Uterus (tissue), 2 donors: ENCODE results near the gene AMBRA1.

Source experiments
- POLR2A ChIP-seq, 2 donors: fragments of 450-650 bp; IDR thresholded peaks; one replicate each; pipeline ENCODE4 v1.6.1; 2016; ENCODE audit warnings: antibody characterized with exemption in 2 of 2, mild to moderate bottlenecking in 1 of 2, moderate library complexity in 1 of 2
- TF ChIP-seq, protein P1 (sequence below), 4 experiments: fragments of 200-600 bp in 2 of 4; fragments of 450-650 bp in 2 of 4; sonication (generic) in 2 of 4; IDR thresholded peaks; one replicate each; pipeline ENCODE4 v1.5.1; 2016 to 2019; ENCODE audit warnings: antibody characterized with exemption in 4 of 4, mild to moderate bottlenecking in 2 of 4, moderate library complexity in 1 of 4

DNA sequence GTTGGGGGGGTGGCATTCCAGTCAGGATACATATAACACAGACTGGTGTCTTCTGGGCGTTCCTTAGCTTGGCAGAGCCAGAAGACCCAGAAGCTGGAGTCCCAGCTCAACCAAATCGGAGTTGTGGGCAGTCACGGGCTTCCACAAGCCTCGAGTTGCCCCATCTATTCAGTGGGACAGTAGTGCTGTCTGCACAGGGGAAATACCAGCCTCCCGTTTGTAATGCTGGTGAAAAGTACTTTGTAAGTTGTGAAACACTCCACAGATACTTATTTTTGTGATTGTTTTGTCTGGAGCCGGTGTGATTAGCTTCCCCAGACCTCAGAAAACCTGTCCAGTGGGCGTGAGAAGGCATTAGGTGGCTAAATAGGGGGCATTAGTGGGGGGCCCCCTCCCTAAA is 232.9 kb downstream of the AMBRA1 start:
- TF ChIP-seq, protein P1, sequence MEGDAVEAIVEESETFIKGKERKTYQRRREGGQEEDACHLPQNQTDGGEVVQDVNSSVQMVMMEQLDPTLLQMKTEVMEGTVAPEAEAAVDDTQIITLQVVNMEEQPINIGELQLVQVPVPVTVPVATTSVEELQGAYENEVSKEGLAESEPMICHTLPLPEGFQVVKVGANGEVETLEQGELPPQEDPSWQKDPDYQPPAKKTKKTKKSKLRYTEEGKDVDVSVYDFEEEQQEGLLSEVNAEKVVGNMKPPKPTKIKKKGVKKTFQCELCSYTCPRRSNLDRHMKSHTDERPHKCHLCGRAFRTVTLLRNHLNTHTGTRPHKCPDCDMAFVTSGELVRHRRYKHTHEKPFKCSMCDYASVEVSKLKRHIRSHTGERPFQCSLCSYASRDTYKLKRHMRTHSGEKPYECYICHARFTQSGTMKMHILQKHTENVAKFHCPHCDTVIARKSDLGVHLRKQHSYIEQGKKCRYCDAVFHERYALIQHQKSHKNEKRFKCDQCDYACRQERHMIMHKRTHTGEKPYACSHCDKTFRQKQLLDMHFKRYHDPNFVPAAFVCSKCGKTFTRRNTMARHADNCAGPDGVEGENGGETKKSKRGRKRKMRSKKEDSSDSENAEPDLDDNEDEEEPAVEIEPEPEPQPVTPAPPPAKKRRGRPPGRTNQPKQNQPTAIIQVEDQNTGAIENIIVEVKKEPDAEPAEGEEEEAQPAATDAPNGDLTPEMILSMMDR (IDR thresholded peaks at IDR 0.05): no peak
- no peak for TF ChIP-seq POLR2A (IDR thresholded peaks at IDR 0.05)
